Measurements from ENCODE around the gene DPF3. TPM values are rescaled to one million over a fixed set of nuclear protein-coding genes. Genes with fewer than 3 reads are reported as not detected.

The DPF3 gene
- polyA plus RNA-seq, 2 of the 4 experiments (the other 2 are of a cell fraction): 0.05 to 0.09 TPM

DNA sequence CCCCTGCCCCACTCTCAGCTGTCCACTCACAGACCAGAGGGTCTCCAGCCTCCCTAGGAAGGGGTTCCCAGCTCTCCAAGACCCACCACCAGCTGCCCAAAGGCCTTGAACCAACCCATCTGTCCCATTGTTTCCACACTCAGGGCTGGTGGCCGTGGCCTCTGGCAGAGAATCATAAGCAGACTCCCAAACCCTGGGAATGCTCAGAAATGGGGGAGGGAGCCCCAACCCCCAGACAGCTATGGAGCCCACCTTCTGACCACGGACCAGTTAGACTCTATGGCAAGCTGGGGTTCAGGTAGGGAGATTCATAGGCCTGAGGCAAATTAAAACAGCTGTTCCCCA is 280.0 kb downstream of the DPF3 start:
- TF ChIP-seq NR3C1 (IDR thresholded peaks at IDR 0.05) (no peak), MYC (IDR thresholded peaks at IDR 0.05; ENCODE audit: borderline replicate concordance, low read length) (no peak), EHMT2 (IDR thresholded peaks at IDR 0.05; ENCODE audit: low read depth) (no peak), PHF8 (IDR thresholded peaks at IDR 0.05; ENCODE audit: borderline replicate concordance, low read depth) (no peak), KDM5A (IDR thresholded peaks at IDR 0.05) (no peak), CHD2 (IDR thresholded peaks at IDR 0.05; ENCODE audit: low read length, partially characterized antibody) (no peak), JUNB (IDR thresholded peaks at IDR 0.05) (no peak), FOXS1 (CRISPR knock-in tag; IDR thresholded peaks at IDR 0.05) (no peak), SREBF2 (IDR thresholded peaks at IDR 0.05) (no peak), TFCP2L1 (CRISPR knock-in tag; IDR thresholded peaks at IDR 0.05) (no peak), BHLHE40 (IDR thresholded peaks at IDR 0.05; ENCODE audit: low read depth, low read length) (no peak), ZFP36 (IDR thresholded peaks at IDR 0.05; ENCODE audit: borderline replicate concordance, partially characterized antibody) (no peak), RARB (CRISPR knock-in tag; IDR thresholded peaks at IDR 0.05) (no peak), HOXB13 (CRISPR knock-in tag; IDR thresholded peaks at IDR 0.05; ENCODE audit: low read depth) (no peak), MAZ (IDR thresholded peaks at IDR 0.05; ENCODE audit: borderline replicate concordance, low read depth, low read length) (no peak)
- TF ChIP-seq, protein P1, sequence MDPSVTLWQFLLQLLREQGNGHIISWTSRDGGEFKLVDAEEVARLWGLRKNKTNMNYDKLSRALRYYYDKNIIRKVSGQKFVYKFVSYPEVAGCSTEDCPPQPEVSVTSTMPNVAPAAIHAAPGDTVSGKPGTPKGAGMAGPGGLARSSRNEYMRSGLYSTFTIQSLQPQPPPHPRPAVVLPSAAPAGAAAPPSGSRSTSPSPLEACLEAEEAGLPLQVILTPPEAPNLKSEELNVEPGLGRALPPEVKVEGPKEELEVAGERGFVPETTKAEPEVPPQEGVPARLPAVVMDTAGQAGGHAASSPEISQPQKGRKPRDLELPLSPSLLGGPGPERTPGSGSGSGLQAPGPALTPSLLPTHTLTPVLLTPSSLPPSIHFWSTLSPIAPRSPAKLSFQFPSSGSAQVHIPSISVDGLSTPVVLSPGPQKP (IDR thresholded peaks at IDR 0.05; ENCODE audit: low read depth, low read length): no peak
- TF ChIP-seq, protein P2, sequence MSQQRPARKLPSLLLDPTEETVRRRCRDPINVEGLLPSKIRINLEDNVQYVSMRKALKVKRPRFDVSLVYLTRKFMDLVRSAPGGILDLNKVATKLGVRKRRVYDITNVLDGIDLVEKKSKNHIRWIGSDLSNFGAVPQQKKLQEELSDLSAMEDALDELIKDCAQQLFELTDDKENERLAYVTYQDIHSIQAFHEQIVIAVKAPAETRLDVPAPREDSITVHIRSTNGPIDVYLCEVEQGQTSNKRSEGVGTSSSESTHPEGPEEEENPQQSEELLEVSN (IDR thresholded peaks at IDR 0.05; ENCODE audit: borderline replicate concordance, low read depth): no peak
- TF ChIP-seq, protein P3, sequence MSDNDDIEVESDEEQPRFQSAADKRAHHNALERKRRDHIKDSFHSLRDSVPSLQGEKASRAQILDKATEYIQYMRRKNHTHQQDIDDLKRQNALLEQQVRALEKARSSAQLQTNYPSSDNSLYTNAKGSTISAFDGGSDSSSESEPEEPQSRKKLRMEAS (IDR thresholded peaks at IDR 0.05): no peak
- TF ChIP-seq, protein P4, sequence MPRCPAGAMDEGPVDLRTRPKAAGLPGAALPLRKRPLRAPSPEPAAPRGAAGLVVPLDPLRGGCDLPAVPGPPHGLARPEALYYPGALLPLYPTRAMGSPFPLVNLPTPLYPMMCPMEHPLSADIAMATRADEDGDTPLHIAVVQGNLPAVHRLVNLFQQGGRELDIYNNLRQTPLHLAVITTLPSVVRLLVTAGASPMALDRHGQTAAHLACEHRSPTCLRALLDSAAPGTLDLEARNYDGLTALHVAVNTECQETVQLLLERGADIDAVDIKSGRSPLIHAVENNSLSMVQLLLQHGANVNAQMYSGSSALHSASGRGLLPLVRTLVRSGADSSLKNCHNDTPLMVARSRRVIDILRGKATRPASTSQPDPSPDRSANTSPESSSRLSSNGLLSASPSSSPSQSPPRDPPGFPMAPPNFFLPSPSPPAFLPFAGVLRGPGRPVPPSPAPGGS (IDR thresholded peaks at IDR 0.05): no peak
- no peak overlapping the region for H3K4me3 ChIP-seq
- FAIRE-seq: no peak
- H3K27ac ChIP-seq: no peak overlapping the region
- WGBS (ENCODE audit: missing lambda C conversion rate): 14% methylated on average over 1 of the region's 2 CpGs
- ChIA-PET POLR2A (no interaction called here), CTCF (interaction anchor here (1.0 kb wide), 1 partner anchor 97 kb away, joined by 3 read pairs; no protein-coding TSS in a partner anchor)
- H3K4me1 ChIP-seq: peaks cover 2% of the 10 kb centered on the region
- H3K9me3 ChIP-seq: no peaks in the 10 kb centered on the region
- no peak for DNase-seq (ENCODE audit: low read depth in 1 of 2, low spot score in 1 of 2)
- no peak for ATAC-seq
- H3K4me2 ChIP-seq: no peak overlapping the region

DNA sequence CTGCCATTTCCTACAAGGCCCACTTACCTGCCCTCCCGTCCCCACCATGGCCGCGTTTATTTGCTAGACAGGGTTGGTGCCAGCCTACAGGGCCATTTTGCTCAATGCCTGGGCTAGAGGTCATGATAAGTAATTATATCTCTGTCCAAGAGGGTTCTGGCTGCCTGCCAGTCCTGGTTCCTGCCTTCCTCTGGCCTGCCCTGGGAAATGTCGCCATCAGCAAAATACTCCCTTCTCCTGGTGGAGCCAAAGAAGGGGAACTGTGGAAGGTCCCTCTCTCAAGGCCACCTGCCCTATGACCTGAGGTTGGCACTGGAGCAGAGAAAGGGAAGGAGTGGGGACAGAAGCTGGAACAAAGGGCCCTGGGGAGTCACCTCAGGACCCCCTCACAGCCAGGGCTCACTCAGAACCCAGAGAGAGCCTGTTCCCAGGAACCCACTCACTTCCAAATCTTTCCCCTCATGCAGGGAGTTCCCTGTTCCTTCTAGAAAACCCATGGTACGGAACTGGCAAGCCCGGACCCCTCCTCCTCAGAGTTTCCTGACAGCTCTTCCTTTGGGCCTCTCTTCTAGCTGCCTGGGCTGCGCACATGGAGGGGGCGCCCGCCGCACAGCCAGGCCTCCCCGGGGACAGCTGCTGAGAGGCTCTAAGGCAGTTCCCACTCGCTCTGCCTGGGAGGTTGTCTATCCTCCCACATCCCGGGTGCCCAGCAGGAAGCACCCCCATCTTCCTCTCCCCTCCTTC is 280.5 kb downstream of the DPF3 start:
- 78% methylated on average over 9 of the region's 13 CpGs for WGBS (ENCODE audit: missing lambda C conversion rate)
- no peak for FAIRE-seq
- Histone ChIP-seq H3K4me3 (no peak overlapping the region), H3K4me1 (peaks cover 8% of the 10 kb centered on the region), H3K4me2 (no peak overlapping the region), H3K9me3 (no peaks in the 10 kb centered on the region), H3K27ac (0 out of 6 replicates have a peak overlapping the region, but pooled peaks of 1 of the 2 experiments have one; percentile 15)
- TF ChIP-seq MAFK (IDR thresholded peaks at IDR 0.05; ENCODE audit: partially characterized antibody): peak; percentile 71
- no peak for TF ChIP-seq EHMT2 (IDR thresholded peaks at IDR 0.05; ENCODE audit: low read depth)
- ChIA-PET POLR2A (no interaction called here), CTCF (interaction anchor here (1.0 kb wide), 1 partner anchor 96 kb away, joined by 3 read pairs; no protein-coding TSS in a partner anchor)
- no peak for ATAC-seq
- DNase-seq (ENCODE audit: low read depth in 1 of 2, low spot score in 1 of 2): no peak

DNA sequence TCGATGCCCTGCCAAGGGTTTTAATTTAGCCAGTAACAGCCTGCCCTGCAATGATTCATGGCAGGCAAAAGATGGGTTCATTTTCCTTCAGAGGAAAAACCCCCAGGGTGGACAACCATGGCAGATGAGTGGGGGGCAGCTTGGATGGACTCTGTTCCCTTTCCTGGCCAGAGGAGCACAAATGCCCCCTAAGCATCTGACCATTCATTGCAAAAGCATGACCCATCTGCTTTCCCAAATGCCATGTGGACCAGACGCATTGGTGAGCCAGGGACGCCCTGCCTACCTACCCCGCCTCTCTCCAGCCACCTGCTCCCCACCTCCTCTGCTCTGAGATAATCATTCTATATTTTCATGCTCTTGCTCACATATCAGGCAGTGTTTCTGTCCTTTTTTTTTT is 281.9 kb downstream of the DPF3 start:
- no peak overlapping the region for H3K27ac ChIP-seq
- no peaks in the 10 kb centered on the region for H3K9me3 ChIP-seq
- no peak for FAIRE-seq
- no peak for DNase-seq (ENCODE audit: low read depth in 1 of 2, low spot score in 1 of 2)
- ChIA-PET POLR2A (no interaction called here), CTCF (interaction anchor here (0.6 kb wide), 1 partner anchor 293 kb away, joined by 3 read pairs; no protein-coding TSS in a partner anchor)
- H3K4me1 ChIP-seq: peaks cover 19% of the 10 kb centered on the region
- H3K4me3 ChIP-seq: no peak overlapping the region
- H3K4me2 ChIP-seq: no peak overlapping the region
- WGBS (ENCODE audit: missing lambda C conversion rate): 81% methylated on average over 4 of the region's 4 CpGs
- no peak for ATAC-seq
- TF ChIP-seq CBX2 (IDR thresholded peaks at IDR 0.05; ENCODE audit: borderline replicate concordance, low read depth): no peak
- TF ChIP-seq, protein P5, sequence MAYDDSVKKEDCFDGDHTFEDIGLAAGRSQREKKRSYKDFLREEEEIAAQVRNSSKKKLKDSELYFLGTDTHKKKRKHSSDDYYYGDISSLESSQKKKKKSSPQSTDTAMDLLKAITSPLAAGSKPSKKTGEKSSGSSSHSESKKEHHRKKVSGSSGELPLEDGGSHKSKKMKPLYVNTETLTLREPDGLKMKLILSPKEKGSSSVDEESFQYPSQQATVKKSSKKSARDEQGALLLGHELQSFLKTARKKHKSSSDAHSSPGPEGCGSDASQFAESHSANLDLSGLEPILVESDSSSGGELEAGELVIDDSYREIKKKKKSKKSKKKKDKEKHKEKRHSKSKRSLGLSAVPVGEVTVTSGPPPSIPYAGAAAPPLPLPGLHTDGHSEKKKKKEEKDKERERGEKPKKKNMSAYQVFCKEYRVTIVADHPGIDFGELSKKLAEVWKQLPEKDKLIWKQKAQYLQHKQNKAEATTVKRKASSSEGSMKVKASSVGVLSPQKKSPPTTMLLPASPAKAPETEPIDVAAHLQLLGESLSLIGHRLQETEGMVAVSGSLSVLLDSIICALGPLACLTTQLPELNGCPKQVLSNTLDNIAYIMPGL (CRISPR knock-in tag; IDR thresholded peaks at IDR 0.05; ENCODE audit: borderline replicate concordance): no peak
- TF ChIP-seq, protein P4 (IDR thresholded peaks at IDR 0.05): no peak
- no peak for TF ChIP-seq ESRRA (IDR thresholded peaks at IDR 0.05; ENCODE audit: borderline replicate concordance, low read length)
- no peak for TF ChIP-seq EHF (CRISPR knock-in tag; IDR thresholded peaks at IDR 0.05)
- no peak for TF ChIP-seq ZSCAN20 (CRISPR knock-in tag; IDR thresholded peaks at IDR 0.05)
- no peak for TF ChIP-seq ZFP36 (IDR thresholded peaks at IDR 0.05; ENCODE audit: borderline replicate concordance, partially characterized antibody)
- no peak for TF ChIP-seq HOXA7 (CRISPR knock-in tag; IDR thresholded peaks at IDR 0.05)
- no peak for TF ChIP-seq HEYL (CRISPR knock-in tag; IDR thresholded peaks at IDR 0.05)
- TF ChIP-seq JUNB (IDR thresholded peaks at IDR 0.05): no peak
- no peak for TF ChIP-seq CHD2 (IDR thresholded peaks at IDR 0.05; ENCODE audit: low read length, partially characterized antibody)

All from A549 (cell line).